Measurements from ENCODE around the gene HMGA1.

Gene HMGA1

DNA sequence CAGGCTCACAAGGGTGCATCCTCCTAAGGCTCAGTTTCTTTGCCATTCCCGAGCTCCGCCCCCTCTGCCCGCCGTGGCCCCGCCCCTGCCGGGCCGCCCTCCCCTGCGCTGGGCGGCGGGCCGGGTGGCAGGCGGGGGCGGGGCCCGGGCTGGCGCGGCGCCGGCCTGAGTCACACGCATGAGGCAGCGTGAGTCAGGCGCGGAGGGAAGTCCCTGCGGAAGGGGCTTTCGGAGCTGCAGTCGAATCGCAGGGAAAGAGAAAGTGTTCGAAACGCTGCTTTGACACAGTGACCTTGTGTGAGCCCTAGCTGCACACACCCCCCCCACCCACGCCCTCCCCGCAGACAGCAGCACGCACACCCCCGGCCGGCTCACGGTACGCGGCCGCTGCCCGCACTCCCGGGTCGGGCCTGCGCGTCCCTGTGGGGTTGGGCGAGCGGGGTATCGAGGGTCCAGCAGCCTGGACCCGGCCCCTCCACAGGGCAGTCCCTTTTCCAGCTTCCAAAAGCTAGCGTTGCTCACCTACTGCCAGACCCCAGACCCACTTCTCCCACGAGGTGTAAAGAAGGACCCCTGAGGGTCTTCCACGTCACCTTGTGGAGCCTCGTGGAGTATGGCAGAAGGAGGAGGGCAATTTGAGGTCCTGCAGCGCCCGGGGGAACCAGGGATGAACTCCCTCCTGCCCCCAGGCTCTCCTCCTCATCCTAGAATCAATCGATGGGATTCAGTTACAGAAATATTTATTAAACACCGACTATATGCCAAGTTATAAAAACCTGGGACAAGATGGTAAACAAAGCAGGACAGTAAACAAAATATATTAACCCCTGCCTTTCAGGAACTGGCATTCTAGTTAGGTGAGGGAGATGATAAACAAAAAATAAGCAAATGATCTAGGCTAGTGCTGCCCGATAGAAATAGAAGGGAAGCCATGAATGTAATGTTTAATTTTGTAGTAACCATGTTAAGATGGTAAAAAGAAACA lies 12.4 kb upstream of the HMGA1 start:
- peak; percentile 17 to 96 (median 84) for DNase-seq

GRCh38 chr6:34225551-34225950 lies 11.1 kb upstream of the HMGA1 start:
- no peak for DNase-seq

- DNase-seq = no peak
Observed at GRCh38 chr6:34226066-34226465, 10.6 kb upstream of the HMGA1 start.

GRCh38 chr6:34226731-34227586 lies 9.7 kb upstream of the HMGA1 start:
- DNase-seq = no peak

DNA sequence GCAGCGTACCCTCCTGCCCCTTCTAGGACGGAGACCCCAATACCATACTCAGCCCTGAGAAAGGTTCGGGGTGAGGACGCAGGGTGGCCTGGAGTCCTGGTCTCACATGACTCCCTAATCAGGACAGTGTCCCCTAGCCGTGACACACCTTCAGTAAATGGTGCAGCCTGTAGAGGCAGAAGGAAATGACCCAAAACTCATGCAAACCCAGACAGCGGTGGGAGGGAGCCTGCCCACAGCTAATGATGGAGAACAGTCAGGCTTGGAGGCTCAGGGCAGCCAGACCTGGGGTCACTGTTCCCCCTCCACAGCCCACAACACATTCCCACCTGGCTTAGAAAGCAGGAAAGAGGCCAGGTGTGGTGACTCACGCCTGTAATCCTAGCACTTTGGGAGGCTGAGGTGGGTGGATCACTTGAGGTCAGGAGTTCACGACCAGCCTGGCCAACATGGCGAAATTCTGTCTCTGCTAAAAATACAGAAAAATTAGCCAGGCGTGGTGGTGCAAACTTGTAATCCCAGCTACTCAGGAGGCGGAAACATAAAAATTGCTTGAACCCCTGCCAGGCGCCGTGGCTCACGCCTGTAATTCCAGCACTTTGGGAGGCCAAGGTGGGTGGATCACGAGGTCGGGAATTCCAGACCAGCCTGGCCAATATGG lies 8.8 kb upstream of the HMGA1 start:
- DNase-seq = no peak

DNA sequence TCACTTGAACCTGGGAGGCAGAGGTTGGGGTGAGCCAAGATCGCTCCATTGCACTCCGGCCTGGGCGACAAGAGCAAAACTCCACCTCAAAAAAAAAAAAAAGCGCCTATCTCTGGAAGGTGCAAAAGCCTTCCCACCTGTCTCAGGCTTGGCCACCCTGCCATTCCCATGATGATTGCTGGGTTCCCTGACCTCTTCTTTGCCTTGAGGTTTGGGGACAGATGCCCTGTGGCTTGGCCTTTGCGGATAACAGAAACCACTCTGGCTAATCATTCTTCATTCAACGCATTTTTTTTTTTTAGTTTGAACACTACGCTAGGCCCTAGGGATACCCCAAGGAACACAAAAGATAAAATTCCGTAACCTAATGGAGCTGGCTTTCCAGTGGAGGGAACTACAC lies 6.8 kb upstream of the HMGA1 start:
- no peak for DNase-seq

DNA sequence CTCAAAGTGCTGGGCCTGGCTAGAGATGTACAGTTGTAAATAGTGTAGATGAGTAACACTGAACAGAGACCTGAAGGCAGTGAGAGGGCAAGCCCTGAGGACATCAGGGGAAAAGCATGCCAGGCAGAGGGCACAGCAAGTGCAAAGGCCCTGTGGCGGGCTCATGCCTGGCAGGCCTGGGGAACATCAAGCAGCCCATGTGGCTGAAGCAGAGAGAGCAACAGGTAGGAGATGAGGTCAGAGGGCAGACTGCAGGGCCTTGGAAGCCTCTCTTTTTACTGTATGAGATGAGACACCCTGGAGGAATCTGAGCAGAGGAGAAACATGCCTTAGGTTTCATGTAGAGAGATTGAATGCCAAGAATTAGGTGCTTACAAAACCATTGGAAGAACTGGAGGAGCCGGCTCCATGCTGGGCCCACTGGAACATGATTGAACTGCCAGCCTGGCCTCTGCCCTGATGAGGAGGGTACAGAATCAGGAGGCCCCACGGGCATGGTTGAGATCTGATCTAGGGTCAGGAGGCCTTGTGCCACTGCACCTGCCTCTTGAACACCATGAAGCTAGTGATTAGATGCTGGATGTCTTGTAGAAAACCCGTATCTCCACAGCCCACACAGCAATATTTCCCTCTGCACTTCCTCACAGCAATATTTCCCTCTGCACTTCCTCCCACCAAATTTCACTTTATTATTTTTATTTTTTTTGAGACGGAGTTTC lies 5.9 kb upstream of the HMGA1 start:
- DNase-seq = no peak

DNA sequence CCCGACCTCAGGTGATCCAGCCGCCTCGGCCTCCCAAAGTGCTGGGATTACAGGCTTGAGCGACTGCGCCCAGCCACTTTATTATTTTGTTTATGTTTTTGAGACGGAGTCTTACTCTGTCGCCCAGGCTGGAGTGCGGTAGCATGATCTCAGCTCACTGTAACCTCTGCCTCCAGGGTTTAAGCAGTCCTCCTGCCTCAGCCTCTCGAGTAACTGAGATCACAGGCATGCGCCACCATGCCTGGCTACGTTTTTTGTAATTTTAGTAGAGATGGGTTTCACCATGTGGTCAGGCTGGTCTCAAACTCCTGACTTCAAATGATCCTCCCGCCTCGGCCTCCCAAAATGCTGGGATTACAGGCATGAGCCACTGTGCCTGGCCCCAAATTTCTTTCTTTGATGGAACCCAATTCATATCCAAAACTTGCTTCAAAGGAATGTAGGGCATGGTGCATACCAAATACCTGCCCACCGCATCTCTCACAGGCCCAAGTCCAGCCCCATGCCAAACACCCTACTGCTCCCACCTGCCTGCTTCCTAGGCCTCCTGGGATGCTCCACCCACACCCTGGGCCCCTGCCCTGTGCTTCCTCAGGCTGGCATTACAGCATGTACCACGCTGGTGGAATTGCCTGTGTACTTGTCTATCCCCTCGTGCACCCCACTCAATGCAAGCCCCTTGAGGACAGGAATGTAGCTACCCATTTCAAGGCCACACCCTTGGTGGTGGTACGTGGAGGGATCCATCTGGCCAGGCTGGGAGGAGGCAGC lies 4.9 kb upstream of the HMGA1 start:
- no peak for DNase-seq

DNA sequence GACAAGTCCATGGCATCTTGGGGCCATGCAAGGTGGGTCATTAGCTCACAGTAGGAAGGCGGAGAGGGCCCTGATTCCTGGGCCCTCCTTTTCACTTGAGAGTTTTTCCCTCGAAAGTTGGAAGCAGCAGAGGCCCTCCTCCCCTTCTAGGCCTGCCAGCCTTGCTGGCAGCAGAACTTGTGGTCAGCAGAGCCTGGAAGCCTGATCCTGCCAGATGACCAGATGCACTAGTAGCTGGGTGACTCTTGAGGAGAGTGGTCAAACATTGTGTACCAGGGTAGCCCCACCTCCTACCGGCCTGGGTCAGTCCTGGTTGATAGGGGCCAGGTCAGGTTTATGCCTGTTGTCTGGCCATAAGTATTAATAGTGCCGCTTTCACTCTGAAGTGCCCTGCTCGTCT lies 3.8 kb upstream of the HMGA1 start:
- peak in 4 of 56 donors; percentile 18 to 30 (median 20) for DNase-seq

GRCh38 chr6:34233867-34234266 lies 2.8 kb upstream of the HMGA1 start:
- DNase-seq = no peak

GRCh38 chr6:34234667-34235306 lies 1.9 kb upstream of the HMGA1 start:
- DNase-seq = no peak

DNA sequence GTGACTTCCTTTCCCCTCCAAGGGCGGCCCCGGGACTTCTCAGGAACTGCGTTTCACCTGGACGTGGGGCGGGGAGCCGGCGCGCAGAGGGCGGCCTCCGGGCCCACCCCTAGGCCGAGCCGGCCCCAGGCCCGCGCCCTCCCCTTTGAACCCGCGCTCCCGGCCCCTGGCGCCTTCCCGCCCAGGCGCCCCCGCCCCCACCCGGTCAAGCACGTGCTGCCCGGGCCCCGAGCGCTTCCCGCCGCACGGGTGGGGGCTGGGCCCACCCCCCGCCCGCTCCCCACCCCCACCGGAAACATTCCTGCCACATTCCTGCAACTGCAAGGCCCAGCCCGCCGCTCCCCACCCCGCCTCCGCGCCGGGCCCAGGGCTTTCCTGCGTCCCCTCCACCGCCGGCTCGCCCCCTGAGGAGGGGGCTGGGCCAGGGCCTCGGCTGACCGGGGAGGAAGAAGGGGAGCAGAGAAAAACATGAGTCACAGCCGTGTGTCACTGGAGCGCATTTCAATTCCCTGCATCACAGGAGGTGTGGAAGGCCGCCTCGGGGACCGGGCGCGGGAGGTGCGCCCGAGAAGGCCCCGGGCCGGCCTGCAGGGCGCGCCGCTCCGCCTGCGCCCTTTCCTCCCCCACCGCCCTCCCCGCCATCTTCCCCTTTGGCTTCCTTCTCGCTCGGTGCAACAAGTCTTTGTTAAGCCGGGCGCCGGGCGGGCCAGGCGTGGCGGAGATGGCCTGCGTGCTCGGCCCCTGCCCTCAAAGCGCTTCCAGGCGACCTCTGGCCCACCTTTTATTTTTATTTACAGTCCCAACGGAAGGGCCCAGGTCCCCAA lies 1.2 kb upstream of the HMGA1 start:
- peak in 3 of 56 donors; percentile 10 to 40 (median 26) for DNase-seq

DNA sequence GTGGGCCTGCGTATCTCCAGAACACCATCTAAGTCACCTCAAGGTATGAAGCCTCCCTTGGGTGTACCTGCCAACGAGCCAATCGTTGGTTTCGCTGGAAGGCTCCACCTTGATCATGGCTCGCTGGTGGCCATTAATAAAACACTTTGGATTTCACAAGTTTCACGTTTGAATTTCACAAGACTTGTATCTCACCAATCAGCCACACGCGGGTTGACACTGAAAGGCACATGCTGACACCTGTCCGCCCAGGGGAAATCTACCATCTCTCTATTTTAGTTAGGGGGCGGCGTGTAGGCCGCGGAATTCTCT lies 586 bp upstream of the HMGA1 start:
- DNase-seq = peak in 10 of 56 donors; percentile 19 to 57 (median 38)

DNA sequence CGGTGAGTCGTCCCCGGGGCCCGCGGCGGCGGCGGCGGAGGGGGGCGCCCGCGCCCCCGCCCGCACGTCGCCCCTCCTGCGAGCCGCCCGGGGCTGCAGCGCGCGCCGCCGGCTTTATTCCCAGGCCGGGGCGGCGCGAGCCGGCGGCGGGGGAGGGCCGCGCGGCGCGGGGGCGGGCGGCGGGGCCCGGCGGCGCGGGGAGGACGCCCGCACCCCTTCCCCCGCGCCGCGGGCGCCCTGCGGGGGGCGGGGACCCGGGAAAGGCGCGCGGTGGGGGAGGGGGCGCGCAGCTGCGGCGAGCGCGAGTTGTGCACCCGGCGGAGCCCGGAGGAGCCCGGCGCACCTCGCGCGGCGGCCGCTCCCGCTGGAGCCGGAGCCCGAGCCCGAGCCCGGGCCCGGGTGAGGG lies 646 bp downstream of the HMGA1 start:
- DNase-seq = peak in 4 of 56 donors; percentile 37 to 69 (median 53)

- DNase-seq = peak in 22 of 56 donors; percentile 14 to 59 (median 26)
Observed at GRCh38 chr6:34237722-34238584, 1.3 kb downstream of the HMGA1 start.

DNA sequence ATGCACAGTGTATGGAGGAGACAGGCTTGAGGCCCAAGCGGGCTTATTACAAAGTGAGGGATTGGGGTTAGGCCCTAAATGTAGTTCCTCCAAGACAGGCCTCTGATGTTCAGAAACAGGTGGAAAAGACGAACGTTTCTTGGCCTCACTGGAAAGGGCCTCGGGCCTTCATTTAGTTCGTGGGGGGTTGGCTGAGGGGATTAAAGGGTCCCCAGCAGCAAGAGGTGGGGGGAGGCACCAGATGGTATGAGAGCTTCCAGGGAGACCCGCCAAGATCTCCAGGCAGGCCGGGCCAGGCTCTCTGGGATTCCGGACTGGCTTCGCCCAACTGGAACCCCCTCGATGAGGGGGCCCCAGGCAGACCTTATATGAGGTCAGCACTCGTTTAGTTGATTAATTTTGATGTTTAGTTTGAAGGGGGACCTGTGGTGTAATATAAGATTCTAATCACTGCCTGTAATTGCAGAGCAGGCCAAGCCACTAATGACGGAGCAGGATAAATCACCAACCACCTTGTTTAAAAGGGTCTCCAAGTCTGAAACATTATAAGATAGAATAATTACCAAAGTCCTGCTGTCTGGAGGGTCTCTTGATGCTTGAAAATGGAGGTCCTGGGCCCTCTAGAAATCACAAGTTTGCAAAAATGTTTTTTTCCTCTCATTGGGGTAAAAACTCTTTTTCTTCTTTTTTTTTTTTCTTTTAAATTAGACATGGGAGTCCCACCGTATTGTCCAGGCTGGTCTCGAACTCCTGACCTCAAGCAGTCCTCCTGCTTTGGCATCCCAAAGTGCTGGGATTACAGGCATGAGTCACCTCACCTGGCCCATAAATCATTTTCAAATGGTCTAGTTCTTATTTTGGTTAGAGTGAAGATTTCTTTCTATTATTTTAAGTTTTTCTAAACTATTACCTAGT lies 2.2 kb downstream of the HMGA1 start:
- no peak for DNase-seq

- no peak for DNase-seq
Observed at GRCh38 chr6:34239500-34239825, 2.8 kb downstream of the HMGA1 start.

Measured in nucleus accumbens (tissue), 56 donors.